DND-41 (cell line): ENCODE measurements around the gene NRXN2.

Experiments
- ATAC-seq: fragments of 200-7000 bp; cut with Tn5 transposase; 3 replicates; pipeline ENCODE4 v1.9.1; 2021; ENCODE audit warnings: low read depth; ENCODE audit not compliant: insufficient read depth
- DNase-seq: peaks from one replicate; pipeline ENCODE4 v3.0.0-alpha.2; 2020
- H2AFZ ChIP-seq: 2 replicates; pipeline ENCODE4 v1.6.0; 2012; ENCODE audit warnings: low read depth, low read length
- H3K27ac ChIP-seq: 2 replicates; pipeline ENCODE4 v1.5.1; 2012; ENCODE audit warnings: low read length, inconsistent platforms
- H3K27me3 ChIP-seq: fragments of 200-600 bp; sonication (generic); 2 replicates; pipeline ENCODE4 v1.6.0; 2012; ENCODE audit warnings: low read length, mild to moderate bottlenecking, inconsistent platforms; ENCODE audit not compliant: insufficient read depth, poor library complexity
- H3K36me3 ChIP-seq: 2 replicates; pipeline ENCODE4 v1.5.1; 2012; ENCODE audit warnings: low read length, inconsistent platforms; ENCODE audit not compliant: insufficient read depth
- H3K4me1 ChIP-seq: 2 replicates; pipeline ENCODE4 v1.5.1; 2012; ENCODE audit warnings: mild to moderate bottlenecking, low read length; ENCODE audit not compliant: insufficient read depth
- H3K4me2 ChIP-seq: 2 replicates; pipeline ENCODE4 v1.6.0; 2012; ENCODE audit warnings: mild to moderate bottlenecking, moderate library complexity, low read length, inconsistent platforms; ENCODE audit not compliant: insufficient read depth
- H3K4me3 ChIP-seq, 2 experiments: fragments of 200-600 bp in 1 of 2; shearing (Covaris generic) in 1 of 2; 2 replicates each; pipeline ENCODE4 v1.5.1; 2012 to 2016; ENCODE audit warnings: inconsistent platforms in 2 of 2, low read length in 2 of 2, mild to moderate bottlenecking in 2 of 2, low read depth in 1 of 2, moderate library complexity in 1 of 2
- H3K79me2 ChIP-seq: 2 replicates; pipeline ENCODE4 v1.6.0; 2012; ENCODE audit warnings: low read length, inconsistent platforms; ENCODE audit not compliant: insufficient read depth
- H3K9ac ChIP-seq: 2 replicates; pipeline ENCODE4 v1.6.0; 2012; ENCODE audit warnings: low read depth, mild to moderate bottlenecking, inconsistent platforms, low read length, moderate library complexity
- H3K9me3 ChIP-seq: 2 replicates; pipeline ENCODE4 v1.5.1; 2012; ENCODE audit warnings: low read length, moderate library complexity, mild to moderate bottlenecking, inconsistent platforms; ENCODE audit not compliant: insufficient read depth, severe bottlenecking
- H4K20me1 ChIP-seq: 2 replicates; pipeline ENCODE4 v1.6.0; 2012; ENCODE audit warnings: low read length; ENCODE audit not compliant: insufficient read depth
- EZH2 ChIP-seq: IDR thresholded peaks from 3 replicates; pipeline ENCODE4 v1.6.1; 2012; ENCODE audit warnings: borderline replicate concordance, low read depth, mild to moderate bottlenecking, moderate library complexity, low read length, inconsistent platforms; ENCODE audit not compliant: severe bottlenecking
- TF ChIP-seq, protein P1 (sequence below): IDR thresholded peaks from 2 replicates; pipeline ENCODE4 v1.5.1; 2012; ENCODE audit warnings: borderline replicate concordance, low read length, moderate library complexity, mild to moderate bottlenecking; ENCODE audit not compliant: poor library complexity, severe bottlenecking; ENCODE audit errors: extremely low read depth

The NRXN2 gene

DNA sequence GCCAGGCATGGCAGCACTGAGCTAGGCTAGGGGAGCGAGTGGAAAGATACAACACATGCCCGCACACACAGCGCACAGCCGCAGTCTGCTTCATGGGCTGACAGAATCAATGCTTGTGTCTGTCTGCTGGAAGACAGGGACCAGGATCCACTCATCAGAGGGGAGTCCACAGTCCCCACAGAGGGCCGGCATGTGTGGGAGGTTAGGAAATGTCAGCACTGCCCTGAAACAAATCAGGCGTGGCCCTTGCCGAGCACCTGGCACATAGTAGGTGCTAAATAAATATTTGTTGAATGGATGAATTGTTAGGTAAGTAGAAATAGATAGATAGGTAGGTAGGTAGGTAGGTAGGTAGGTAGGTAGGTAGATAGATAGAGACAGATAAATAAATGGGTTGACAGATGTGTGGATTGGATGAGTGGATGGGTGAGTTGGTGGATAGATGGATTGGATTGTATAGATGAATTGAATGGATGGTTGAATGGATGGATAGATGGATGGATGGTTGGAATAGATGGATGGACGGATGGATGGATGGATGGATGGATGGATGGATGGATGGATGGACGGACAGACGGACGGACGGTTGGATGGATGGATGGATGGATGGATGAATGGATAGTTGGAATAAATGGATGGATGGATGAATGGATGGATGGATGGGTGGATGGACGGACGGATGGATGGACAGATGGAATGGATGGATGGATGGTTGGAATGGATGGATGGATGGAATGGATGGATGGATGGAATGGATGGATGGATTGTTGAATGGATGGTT, 128.6 kb downstream of the NRXN2 start:
- Histone ChIP-seq H3K4me3 (no peak overlapping the region), H3K79me2 (no peaks in the 10 kb centered on the region), H3K9ac (no peak overlapping the region), H3K36me3 (no peaks in the 10 kb centered on the region), H3K9me3 (peaks cover 9% of the 10 kb centered on the region), H4K20me1 (no peaks in the 10 kb centered on the region), H2AFZ (no peak overlapping the region), H3K27me3 (no peaks in the 10 kb centered on the region), H3K27ac (no peak overlapping the region), H3K4me1 (no peaks in the 10 kb centered on the region), H3K4me2 (no peak overlapping the region)
- ATAC-seq (no peak), DNase-seq (no peak)
- TF ChIP-seq EZH2: no peak
- TF ChIP-seq, protein P1, sequence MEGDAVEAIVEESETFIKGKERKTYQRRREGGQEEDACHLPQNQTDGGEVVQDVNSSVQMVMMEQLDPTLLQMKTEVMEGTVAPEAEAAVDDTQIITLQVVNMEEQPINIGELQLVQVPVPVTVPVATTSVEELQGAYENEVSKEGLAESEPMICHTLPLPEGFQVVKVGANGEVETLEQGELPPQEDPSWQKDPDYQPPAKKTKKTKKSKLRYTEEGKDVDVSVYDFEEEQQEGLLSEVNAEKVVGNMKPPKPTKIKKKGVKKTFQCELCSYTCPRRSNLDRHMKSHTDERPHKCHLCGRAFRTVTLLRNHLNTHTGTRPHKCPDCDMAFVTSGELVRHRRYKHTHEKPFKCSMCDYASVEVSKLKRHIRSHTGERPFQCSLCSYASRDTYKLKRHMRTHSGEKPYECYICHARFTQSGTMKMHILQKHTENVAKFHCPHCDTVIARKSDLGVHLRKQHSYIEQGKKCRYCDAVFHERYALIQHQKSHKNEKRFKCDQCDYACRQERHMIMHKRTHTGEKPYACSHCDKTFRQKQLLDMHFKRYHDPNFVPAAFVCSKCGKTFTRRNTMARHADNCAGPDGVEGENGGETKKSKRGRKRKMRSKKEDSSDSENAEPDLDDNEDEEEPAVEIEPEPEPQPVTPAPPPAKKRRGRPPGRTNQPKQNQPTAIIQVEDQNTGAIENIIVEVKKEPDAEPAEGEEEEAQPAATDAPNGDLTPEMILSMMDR: no peak

DNA sequence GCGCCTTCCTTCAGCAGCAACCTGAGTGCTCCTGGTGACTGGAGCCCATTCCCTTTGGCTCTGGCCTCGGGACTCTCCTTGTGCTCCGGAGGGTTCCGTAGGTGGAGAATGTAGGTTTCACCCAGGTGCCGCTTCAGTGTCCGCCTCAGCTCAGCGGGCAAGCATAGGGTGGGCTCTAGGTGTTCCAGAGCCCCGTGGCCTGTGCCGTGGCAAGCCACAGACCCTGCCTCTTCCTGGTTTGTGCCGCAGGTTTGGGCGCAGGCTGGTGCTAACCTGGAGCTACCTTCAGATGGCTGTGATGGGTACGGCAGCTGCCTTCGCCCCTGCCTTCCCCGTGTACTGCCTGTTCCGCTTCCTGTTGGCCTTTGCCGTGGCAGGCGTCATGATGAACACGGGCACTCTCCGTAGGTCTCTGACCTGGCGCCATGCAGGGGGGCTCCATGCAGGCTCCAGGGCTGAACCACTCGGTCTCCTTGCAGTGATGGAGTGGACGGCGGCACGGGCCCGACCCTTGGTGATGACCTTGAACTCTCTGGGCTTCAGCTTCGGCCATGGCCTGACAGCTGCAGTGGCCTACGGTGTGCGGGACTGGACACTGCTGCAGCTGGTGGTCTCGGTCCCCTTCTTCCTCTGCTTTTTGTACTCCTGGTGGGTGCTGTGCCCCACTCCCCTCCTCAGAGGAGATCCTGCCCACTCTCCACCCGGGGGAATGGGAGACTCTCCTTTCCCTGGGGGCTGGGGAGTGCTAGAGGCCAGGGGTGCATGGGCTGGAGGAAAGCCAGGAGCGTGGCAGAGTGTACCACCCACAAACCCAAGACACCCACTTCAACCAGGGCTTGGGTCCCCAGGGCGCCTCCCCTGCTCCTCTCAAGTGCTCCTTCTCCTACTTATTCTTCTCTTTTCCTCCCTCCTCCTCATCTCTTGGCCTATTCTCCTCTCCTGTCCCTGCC, 129.6 kb downstream of the NRXN2 start:
- Histone ChIP-seq H3K79me2 (no peaks in the 10 kb centered on the region), H3K27me3 (no peaks in the 10 kb centered on the region), H3K4me2 (no peak overlapping the region), H3K4me1 (no peaks in the 10 kb centered on the region), H3K4me3 (no peak overlapping the region), H3K27ac (no peak overlapping the region), H2AFZ (no peak overlapping the region), H3K9me3 (peaks cover 13% of the 10 kb centered on the region), H3K9ac (no peak overlapping the region), H3K36me3 (no peaks in the 10 kb centered on the region), H4K20me1 (no peaks in the 10 kb centered on the region)
- TF ChIP-seq, protein P1: no peak
- no peak for TF ChIP-seq EZH2
- DNase-seq: no peak
- ATAC-seq: no peak

DNA sequence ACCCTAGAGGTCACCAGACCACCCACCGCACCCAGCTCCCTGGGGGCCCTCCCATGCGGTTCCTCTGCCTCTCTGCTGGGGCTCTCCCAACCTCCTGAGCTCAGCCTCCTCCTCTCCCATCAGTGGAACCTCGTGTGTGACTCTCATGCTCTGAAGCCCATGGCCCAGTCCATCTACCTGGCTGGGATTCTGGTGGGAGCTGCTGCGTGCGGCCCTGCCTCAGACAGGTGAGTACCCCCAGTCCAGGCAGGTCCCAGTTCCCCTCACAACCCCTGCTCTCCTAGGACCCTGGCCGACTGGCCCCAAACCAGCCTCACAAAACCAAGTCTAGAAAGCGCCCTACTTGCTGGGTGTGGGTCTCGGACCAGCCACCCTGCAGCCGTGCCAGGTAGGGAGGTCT, 130.3 kb downstream of the NRXN2 start:
- H3K27ac ChIP-seq: no peak overlapping the region
- TF ChIP-seq, protein P1: no peak
- TF ChIP-seq EZH2: no peak
- no peaks in the 10 kb centered on the region for H3K36me3 ChIP-seq
- no peaks in the 10 kb centered on the region for H3K4me1 ChIP-seq
- H3K9me3 ChIP-seq: peaks cover 13% of the 10 kb centered on the region
- no peak overlapping the region for H2AFZ ChIP-seq
- ATAC-seq: no peak
- H3K79me2 ChIP-seq: no peaks in the 10 kb centered on the region
- no peak overlapping the region for H3K9ac ChIP-seq
- no peaks in the 10 kb centered on the region for H4K20me1 ChIP-seq
- H3K27me3 ChIP-seq: no peaks in the 10 kb centered on the region
- H3K4me2 ChIP-seq: no peak overlapping the region
- DNase-seq: no peak
- H3K4me3 ChIP-seq: no peak overlapping the region
